Renal cortical epithelial cell (primary cell): ENCODE data around the gene NUP43. TPM values are rescaled to one million over a fixed set of nuclear protein-coding genes. Genes with fewer than 3 reads are reported as not detected.
A peak's percentile ranks its signal among the peaks of the same experiment; 100 is the strongest.
"Not testable (repeated sequence)": the region's sequence is repeated elsewhere in the genome, so short reads cannot be mapped to it uniquely, and the experiment has no call there.

Experiments
- DNase-seq: peaks from one replicate; pipeline ENCODE4 v3.0.0-alpha.2; 2011; ENCODE audit warnings: low read depth
- total RNA-seq: library from RNA; depleted of rRNA; stranded (reverse); fragments of >200 nt; gene quantifications from 2 replicates; pipeline ENCODE4 v1.2.3, GENCODE V29; 2014

The NUP43 gene
- total RNA-seq = 18.9 and 29.3 TPM in 2 replicates

- DNase-seq = peak; percentile 90
Observed at GRCh38 chr6:149746147-149746946, at the start of gene NUP43. Gene NUP43 (minus strand): TSS chr6:149746529. CDS start chr6:149746495, 34 bp downstream.

GRCh38 chr6:149783551-149783950, 37.2 kb upstream of the NUP43 start:
- no peak for DNase-seq

- no peak for DNase-seq
Observed at GRCh38 chr6:149782337-149782736, 36.0 kb upstream of the NUP43 start.

- DNase-seq = no peak
Observed at GRCh38 chr6:149781715-149782114, 35.4 kb upstream of the NUP43 start.

GRCh38 chr6:149779644-149779963, 33.3 kb upstream of the NUP43 start:
- DNase-seq = no peak

- DNase-seq = no peak
Observed at GRCh38 chr6:149777624-149778023, 31.3 kb upstream of the NUP43 start.

GRCh38 chr6:149771925-149772324, 25.6 kb upstream of the NUP43 start:
- DNase-seq = no peak

- no peak for DNase-seq
Observed at GRCh38 chr6:149771185-149771584, 24.9 kb upstream of the NUP43 start.

- no peak for DNase-seq
Observed at GRCh38 chr6:149769676-149770075, 23.3 kb upstream of the NUP43 start.

GRCh38 chr6:149766156-149766769, 19.9 kb upstream of the NUP43 start:
- no peak for DNase-seq

- DNase-seq = no peak
Observed at GRCh38 chr6:149763866-149764265, 17.5 kb upstream of the NUP43 start.

GRCh38 chr6:149761438-149761837, 15.1 kb upstream of the NUP43 start:
- DNase-seq = no peak

- no peak for DNase-seq
Observed at GRCh38 chr6:149756261-149756636, 9.9 kb upstream of the NUP43 start.

GRCh38 chr6:149755300-149756260, 9.3 kb upstream of the NUP43 start:
- no peak for DNase-seq

GRCh38 chr6:149754548-149754947, 8.2 kb upstream of the NUP43 start:
- DNase-seq = no peak

- DNase-seq = not testable (repeated sequence)
Observed at GRCh38 chr6:149753374-149753637, 7.0 kb upstream of the NUP43 start.

GRCh38 chr6:149752600-149753373, 6.5 kb upstream of the NUP43 start:
- no peak for DNase-seq

- DNase-seq = not testable (repeated sequence)
Observed at GRCh38 chr6:149751920-149752319, 5.6 kb upstream of the NUP43 start.

- DNase-seq = no peak
Observed at GRCh38 chr6:149751239-149751638, 4.9 kb upstream of the NUP43 start.

- peak; percentile 37 for DNase-seq
Observed at GRCh38 chr6:149750136-149750609, 3.8 kb upstream of the NUP43 start.

- peak; percentile 70 for DNase-seq
Observed at GRCh38 chr6:149749594-149750135, 3.3 kb upstream of the NUP43 start, which contains the start of gene PCMT1. Gene PCMT1 (plus strand): TSS chr6:149749741. CDS start chr6:149749902, 161 bp downstream.
